SW 1271 (cell line): Measurements from ENCODE around the gene ACSL3.

Experiments used
- DNase-seq, 2 experiments: peaks; one replicate each; lab custom pipeline; 2025; lab: John Stamatoyannopoulos, UW

ACSL3 gene

GRCh38 chr2:222879604-222879933 is 18.7 kb downstream of the ACSL3 start:
- no peak for DNase-seq

GRCh38 chr2:222882484-222882928 is 21.7 kb downstream of the ACSL3 start:
- no peak for DNase-seq

- no peak for DNase-seq
Observed at GRCh38 chr2:222883420-222883819, 22.6 kb downstream of the ACSL3 start.

- no peak for DNase-seq
Observed at GRCh38 chr2:222884114-222884771, 23.4 kb downstream of the ACSL3 start.

- DNase-seq, result no peak
Observed at GRCh38 chr2:222884805-222885424, 24.1 kb downstream of the ACSL3 start.

- no peak for DNase-seq
Observed at GRCh38 chr2:222887124-222887523, 26.3 kb downstream of the ACSL3 start.

GRCh38 chr2:222888716-222889115 is 27.9 kb downstream of the ACSL3 start:
- DNase-seq, result no peak

- DNase-seq, result no peak
Observed at GRCh38 chr2:222891890-222892289, 31.1 kb downstream of the ACSL3 start.

GRCh38 chr2:222892321-222892720 is 31.5 kb downstream of the ACSL3 start:
- no peak for DNase-seq

GRCh38 chr2:222892761-222893160 is 31.9 kb downstream of the ACSL3 start:
- no peak for DNase-seq

- DNase-seq, result no peak
Observed at GRCh38 chr2:222893716-222894115, 32.9 kb downstream of the ACSL3 start.

GRCh38 chr2:222895144-222895543 is 34.3 kb downstream of the ACSL3 start:
- no peak for DNase-seq

- no peak for DNase-seq
Observed at GRCh38 chr2:222897898-222898297, 37.1 kb downstream of the ACSL3 start.

- no peak for DNase-seq
Observed at GRCh38 chr2:222899413-222900181, 38.8 kb downstream of the ACSL3 start.

- DNase-seq, result no peak
Observed at GRCh38 chr2:222900354-222900753, 39.5 kb downstream of the ACSL3 start.

GRCh38 chr2:222902660-222903059 is 41.8 kb downstream of the ACSL3 start:
- DNase-seq, result no peak

- DNase-seq, result peak in 1 of 2 experiments; percentile 43
Observed at GRCh38 chr2:222903234-222904220, 42.7 kb downstream of the ACSL3 start.

- no peak for DNase-seq
Observed at GRCh38 chr2:222904557-222905258, 43.9 kb downstream of the ACSL3 start.

- no peak for DNase-seq
Observed at GRCh38 chr2:222907048-222907447, 46.2 kb downstream of the ACSL3 start.

GRCh38 chr2:222907790-222908441 is 47.1 kb downstream of the ACSL3 start:
- DNase-seq, result no peak

- DNase-seq, result no peak
Observed at GRCh38 chr2:222909286-222909685, 48.5 kb downstream of the ACSL3 start.
